Measurements from ENCODE around the gene SUPT20HL1.

- TF ChIP-seq ZFP30 (CRISPR knock-in tag; IDR thresholded peaks at IDR 0.05) (no peak), TSHZ2 (CRISPR knock-in tag; IDR thresholded peaks at IDR 0.05) (no peak), SNAI2 (CRISPR knock-in tag; IDR thresholded peaks at IDR 0.05) (no peak), ZFP3 (CRISPR knock-in tag; IDR thresholded peaks at IDR 0.05) (no peak), CREB5 (CRISPR knock-in tag; IDR thresholded peaks at IDR 0.05; ENCODE audit: low read depth) (no peak), POU6F1 (CRISPR knock-in tag; IDR thresholded peaks at IDR 0.05; ENCODE audit: borderline replicate concordance, low read depth) (no peak), ESRRG (CRISPR knock-in tag; IDR thresholded peaks at IDR 0.05) (no peak), ARNTL (CRISPR knock-in tag; IDR thresholded peaks at IDR 0.05; ENCODE audit: borderline replicate concordance, low read depth) (no peak), RARB (CRISPR knock-in tag; IDR thresholded peaks at IDR 0.05) (no peak)
Measured at GRCh38 chrX:24395775-24396174, 35.3 kb downstream of the SUPT20HL1 start.
